Chondrocyte (in vitro differentiated cells): Measurements from ENCODE around the gene ZCCHC3. TPM values are rescaled to one million over a fixed set of nuclear protein-coding genes. Genes with fewer than 3 reads are reported as not detected.

Experiments used
- DNase-seq: peaks from one replicate; pipeline ENCODE4 v3.0.0; 2021; ENCODE audit warnings: mixed read lengths, low spot score
- H3K27ac Mint-ChIP-seq: one replicate; pipeline ENCODE4 v1.8.0; 2021; ENCODE audit warnings: mild to moderate bottlenecking, moderate library complexity, mixed read lengths; ENCODE audit not compliant: unreplicated experiment
- H3K27me3 Mint-ChIP-seq: 2 replicates; pipeline ENCODE4 v1.8.0; 2021; ENCODE audit warnings: low read depth, mixed read lengths
- H3K36me3 Mint-ChIP-seq: 2 replicates; pipeline ENCODE4 v1.8.0; 2021; ENCODE audit warnings: low read depth, mixed read lengths
- H3K4me1 Mint-ChIP-seq: 2 replicates; pipeline ENCODE4 v1.8.0; 2021; ENCODE audit warnings: low read depth, mild to moderate bottlenecking, mixed read lengths
- H3K4me3 Mint-ChIP-seq: one replicate; pipeline ENCODE4 v1.8.0; 2021; ENCODE audit warnings: mild to moderate bottlenecking, moderate library complexity, mixed read lengths; ENCODE audit not compliant: unreplicated experiment
- H3K9me3 Mint-ChIP-seq: 2 replicates; pipeline ENCODE4 v1.8.0; 2021; ENCODE audit warnings: low read depth, mixed read lengths
- total RNA-seq: library from RNA; stranded (reverse); gene quantifications from 3 replicates; pipeline ENCODE4 v1.2.1, GENCODE V29; 2021
- TF ChIP-seq, protein P1 (sequence below): fragments of 200-600 bp; sonication (generic); IDR thresholded peaks from 2 replicates; pipeline ENCODE4 v1.5.0; 2021; ENCODE audit warnings: antibody characterized with exemption, mild to moderate bottlenecking, moderate library complexity

The ZCCHC3 gene
- total RNA-seq, 1 donor from 2014 or later, result 18.6 TPM

DNA sequence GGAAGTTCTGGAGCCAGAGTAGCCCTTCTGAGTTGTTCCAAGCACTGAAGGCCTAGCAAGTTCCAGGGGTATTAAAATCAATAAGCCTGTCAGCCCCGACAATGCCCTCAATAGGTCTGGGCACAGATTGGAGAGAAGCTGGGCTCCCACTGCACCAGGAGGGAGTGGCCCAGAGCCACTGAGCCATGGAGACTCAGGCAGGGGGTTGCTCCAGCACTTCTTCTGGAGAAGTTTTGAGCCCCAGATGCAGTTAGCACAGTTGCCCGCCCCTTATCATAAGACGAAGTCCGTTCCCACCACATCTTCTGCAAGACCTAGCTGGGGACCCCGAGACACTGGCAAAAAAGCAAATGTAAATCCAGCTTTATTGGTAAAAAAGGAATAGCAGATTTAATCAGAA, 26.9 kb upstream of the ZCCHC3 start:
- no peak for DNase-seq
- H3K4me3 Mint-ChIP-seq, result no peak overlapping the region

DNA sequence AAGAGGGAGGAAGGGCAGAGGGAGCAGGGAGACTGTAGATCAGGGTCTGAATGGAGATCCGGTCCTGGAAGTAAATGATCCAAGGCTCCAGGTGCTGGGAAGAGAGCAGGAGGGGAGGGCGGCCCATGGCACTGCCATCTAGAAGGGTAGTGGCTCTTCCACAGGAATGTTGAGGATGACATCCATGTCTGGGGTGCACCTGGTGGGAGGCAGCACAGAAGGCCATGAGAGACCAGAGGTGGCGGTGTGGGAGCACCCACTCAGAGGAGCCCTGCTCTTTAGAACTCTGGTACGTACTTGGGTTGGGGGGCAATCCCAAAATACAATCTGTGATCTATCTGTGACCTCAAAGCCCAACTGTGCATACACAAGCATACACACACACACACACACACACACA, 26.3 kb upstream of the ZCCHC3 start:
- Mint-ChIP-seq H3K4me3 (no peak overlapping the region), H3K27ac (no peak overlapping the region), H3K4me1 (peaks cover 9% of the 10 kb centered on the region), H3K9me3 (no peaks in the 10 kb centered on the region), H3K36me3 (peaks cover 7% of the 10 kb centered on the region), H3K27me3 (no peaks in the 10 kb centered on the region)
- TF ChIP-seq, protein P1, sequence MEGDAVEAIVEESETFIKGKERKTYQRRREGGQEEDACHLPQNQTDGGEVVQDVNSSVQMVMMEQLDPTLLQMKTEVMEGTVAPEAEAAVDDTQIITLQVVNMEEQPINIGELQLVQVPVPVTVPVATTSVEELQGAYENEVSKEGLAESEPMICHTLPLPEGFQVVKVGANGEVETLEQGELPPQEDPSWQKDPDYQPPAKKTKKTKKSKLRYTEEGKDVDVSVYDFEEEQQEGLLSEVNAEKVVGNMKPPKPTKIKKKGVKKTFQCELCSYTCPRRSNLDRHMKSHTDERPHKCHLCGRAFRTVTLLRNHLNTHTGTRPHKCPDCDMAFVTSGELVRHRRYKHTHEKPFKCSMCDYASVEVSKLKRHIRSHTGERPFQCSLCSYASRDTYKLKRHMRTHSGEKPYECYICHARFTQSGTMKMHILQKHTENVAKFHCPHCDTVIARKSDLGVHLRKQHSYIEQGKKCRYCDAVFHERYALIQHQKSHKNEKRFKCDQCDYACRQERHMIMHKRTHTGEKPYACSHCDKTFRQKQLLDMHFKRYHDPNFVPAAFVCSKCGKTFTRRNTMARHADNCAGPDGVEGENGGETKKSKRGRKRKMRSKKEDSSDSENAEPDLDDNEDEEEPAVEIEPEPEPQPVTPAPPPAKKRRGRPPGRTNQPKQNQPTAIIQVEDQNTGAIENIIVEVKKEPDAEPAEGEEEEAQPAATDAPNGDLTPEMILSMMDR, result no peak
- DNase-seq, result no peak

More for the DNA sequence above, 26.9 kb upstream of the ZCCHC3 start:
- Mint-ChIP-seq H3K9me3 (no peaks in the 10 kb centered on the region), H3K27me3 (no peaks in the 10 kb centered on the region), H3K27ac (no peak overlapping the region), H3K4me1 (peaks cover 9% of the 10 kb centered on the region), H3K36me3 (peaks cover 3% of the 10 kb centered on the region)
- TF ChIP-seq, protein P1, result no peak

DNA sequence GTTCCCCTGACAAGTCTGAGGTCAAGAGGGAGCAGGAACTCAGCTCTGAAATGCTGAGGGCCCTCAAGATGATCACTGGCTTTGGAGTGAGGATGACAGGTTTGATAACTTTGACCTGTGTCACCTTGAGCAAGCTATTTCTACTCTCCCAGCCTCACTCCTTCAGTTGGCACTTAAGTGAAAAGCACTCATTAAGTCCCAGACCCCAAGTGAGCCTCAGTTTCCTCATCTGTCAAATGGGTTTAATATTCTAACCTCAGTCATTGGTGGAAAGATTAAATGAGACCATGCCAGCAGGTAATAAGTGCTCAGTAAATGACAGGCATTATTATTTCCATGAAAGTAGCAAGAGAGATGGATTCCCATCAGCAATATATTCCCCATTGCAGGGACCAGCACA, 25.8 kb upstream of the ZCCHC3 start:
- Mint-ChIP-seq H3K36me3 (peaks cover 11% of the 10 kb centered on the region), H3K9me3 (no peaks in the 10 kb centered on the region), H3K4me1 (peaks cover 7% of the 10 kb centered on the region), H3K27me3 (no peaks in the 10 kb centered on the region), H3K4me3 (no peak overlapping the region), H3K27ac (no peak overlapping the region)
- TF ChIP-seq, protein P1, result no peak
- no peak for DNase-seq

DNA sequence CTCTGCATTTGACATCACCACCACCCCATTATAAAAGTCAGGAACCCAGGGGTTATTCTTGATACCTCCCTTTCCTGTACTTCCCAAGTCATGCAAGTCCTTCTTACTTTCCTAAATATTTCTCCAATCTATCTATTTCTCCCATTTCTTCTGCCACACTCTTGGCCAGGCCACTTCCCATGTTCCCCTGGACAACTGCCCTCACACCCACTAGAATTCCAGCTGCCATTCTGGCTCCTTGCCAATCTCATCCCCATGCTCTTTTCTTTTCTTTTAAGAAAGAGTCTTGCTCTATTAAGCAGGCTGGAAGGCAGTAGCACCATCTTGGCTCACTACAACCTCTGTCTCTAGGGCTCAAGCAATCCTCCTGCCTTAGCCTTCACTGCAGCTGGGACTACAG, 24.7 kb upstream of the ZCCHC3 start:
- H3K4me1 Mint-ChIP-seq, result no peaks in the 10 kb centered on the region
- no peaks in the 10 kb centered on the region for H3K9me3 Mint-ChIP-seq
- TF ChIP-seq, protein P1, result no peak
- no peak overlapping the region for H3K4me3 Mint-ChIP-seq
- DNase-seq, result no peak
- no peaks in the 10 kb centered on the region for H3K27me3 Mint-ChIP-seq
- peaks cover 21% of the 10 kb centered on the region for H3K36me3 Mint-ChIP-seq
- H3K27ac Mint-ChIP-seq, result no peak overlapping the region

DNA sequence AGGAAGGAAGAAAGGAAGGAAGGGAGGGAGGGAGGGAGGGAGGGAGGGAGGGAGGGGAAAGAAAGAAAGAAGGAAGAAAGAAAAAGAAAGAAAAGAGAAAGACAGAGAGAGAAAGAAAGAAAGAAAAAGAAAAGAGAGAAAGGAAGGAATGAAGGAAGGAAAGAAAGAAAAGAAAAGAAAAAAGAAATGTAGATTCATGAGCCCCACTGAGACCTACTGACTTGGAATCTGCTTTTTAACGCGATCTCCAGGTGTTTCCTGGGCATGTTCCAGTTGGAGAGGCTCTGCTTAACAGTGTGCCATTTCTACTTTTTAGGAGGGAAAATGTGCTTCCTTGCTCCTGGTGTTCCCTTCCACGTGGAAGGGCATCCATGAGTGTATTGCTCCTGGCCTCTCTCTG, 23.5 kb upstream of the ZCCHC3 start:
- Mint-ChIP-seq H3K27me3 (no peaks in the 10 kb centered on the region), H3K27ac (no peak overlapping the region), H3K4me1 (no peaks in the 10 kb centered on the region), H3K36me3 (peaks cover 26% of the 10 kb centered on the region), H3K4me3 (no peak overlapping the region), H3K9me3 (no peaks in the 10 kb centered on the region)
- no peak for DNase-seq
- TF ChIP-seq, protein P1, result no peak
